Hindlimb muscle (tissue), 1 donor: Measurements from ENCODE around the gene LRRC27. TPM values are rescaled to one million over a fixed set of nuclear protein-coding genes. Genes with fewer than 3 reads are reported as not detected.

Source experiments
- DNase-seq: peaks from one replicate; pipeline ENCODE4 v3.0.0-alpha.2; 2013
- polyA plus RNA-seq: library from polyadenylated mRNA; unstranded; fragments of 120-200 nt; gene quantifications from one replicate; pipeline ENCODE4 v1.2.1, GENCODE V29; 2013; ENCODE audit not compliant: insufficient read length

The LRRC27 gene
- polyA plus RNA-seq, 1 donor: 7.7 TPM

DNA sequence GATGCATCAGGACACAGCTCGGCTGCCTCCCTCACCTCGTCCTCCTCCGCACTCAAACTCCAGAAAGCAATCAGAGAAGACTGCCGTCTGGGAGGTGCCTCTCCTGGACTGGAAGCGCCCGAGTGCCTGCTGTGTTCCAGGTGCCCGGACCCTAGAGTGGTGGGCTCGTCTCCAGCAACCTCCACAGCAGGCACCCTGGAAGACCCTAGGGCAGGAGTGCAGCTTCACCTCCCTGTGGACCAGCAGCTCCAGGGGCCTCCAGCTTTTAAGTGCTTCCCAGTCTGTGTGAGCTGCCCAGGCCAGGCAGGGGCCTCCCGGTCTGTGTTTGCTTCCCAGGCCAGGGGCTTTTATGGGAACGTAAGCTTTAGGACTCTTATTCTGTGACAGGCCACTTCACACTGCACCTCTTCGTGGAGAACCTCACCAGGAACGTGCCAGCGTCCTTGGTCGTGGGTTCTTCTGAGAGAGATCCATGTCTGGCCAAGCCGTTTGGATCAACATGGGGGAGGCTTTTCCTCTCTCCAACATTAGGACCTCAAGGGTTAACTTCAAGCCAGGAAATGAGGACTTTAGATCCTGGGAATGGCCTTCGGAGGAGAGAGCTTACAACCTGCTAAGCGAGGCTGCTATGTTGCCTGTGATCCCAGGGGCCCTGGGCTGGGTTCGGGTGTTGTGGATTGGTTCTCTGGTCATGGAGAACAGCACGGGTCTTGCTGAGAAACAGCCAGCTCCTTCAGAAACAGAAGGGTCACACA, 59.1 kb downstream of the LRRC27 start:
- no peak for DNase-seq

- no peak for DNase-seq
Observed at GRCh38 chr10:132391676-132392020, 59.7 kb downstream of the LRRC27 start.

GRCh38 chr10:132392184-132392800, 60.3 kb downstream of the LRRC27 start:
- DNase-seq: no peak

- no peak for DNase-seq
Observed at GRCh38 chr10:132392811-132393694, 61.1 kb downstream of the LRRC27 start.

DNA sequence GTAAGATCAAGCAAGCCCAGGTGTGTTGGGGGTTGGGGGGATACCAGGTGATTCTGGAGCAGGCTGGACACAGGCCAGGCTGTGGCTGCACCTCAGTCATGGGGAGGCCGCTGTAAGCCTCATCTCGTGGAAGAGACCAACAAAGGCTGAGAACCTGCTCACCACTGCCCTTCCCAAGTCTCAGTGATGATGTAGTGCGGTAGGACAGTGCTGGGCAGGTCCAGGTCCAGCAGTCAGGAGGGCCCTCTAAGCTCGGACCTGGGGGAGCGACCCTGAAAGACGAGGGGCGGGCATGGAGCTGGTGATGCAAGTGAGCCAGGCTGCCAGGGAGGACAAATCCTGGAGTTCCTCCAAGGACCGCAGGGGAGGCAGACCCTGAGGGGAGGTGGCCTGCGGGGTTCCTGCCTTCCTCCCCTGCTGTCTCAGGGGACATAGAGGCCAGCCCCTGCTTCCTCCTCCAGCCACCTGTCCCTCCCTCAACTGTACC, 61.7 kb downstream of the LRRC27 start:
- DNase-seq: no peak

- no peak for DNase-seq
Observed at GRCh38 chr10:132394201-132394811, 62.3 kb downstream of the LRRC27 start.

GRCh38 chr10:132394936-132395703, 63.1 kb downstream of the LRRC27 start:
- no peak for DNase-seq

DNA sequence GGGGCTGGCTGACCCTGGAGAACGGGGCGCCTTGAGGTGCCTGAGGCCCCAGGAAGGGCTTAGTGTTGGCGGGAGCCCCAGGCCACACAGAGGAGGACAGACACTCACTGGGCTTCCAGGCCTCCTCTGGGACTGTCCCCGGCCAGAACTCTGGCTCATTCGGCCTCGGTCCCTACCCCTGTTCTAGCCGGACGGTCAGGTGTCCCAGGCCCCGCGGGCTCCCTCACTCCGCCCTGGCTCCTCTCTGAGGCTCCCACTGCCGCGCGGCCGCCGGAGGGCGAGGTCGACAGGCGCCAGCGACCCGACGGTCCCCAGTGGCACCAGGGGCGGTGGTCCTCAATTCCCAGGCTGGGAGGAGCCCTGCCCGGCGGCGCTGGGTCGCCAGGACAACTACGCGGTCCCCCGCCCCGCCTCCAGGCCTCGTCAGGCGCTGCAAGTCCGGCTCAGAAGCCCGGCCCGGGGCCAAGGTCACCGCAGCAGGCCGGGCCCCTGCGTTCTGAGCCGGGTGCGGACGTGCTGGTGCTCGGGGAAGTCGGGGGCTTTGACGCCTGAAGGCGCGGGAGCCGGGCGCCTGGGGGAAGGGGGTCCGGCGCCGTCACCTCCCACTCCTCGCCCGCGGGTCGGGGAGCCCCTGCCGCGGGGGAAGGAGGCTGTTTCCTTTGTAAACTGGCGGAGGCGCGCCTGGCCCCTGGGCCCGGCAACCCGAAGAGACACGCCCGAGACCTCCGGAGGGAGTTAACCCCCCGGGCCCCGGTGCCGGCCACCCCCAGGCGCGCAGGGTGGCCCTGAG, 63.9 kb downstream of the LRRC27 start:
- peak; percentile 68 for DNase-seq

DNA sequence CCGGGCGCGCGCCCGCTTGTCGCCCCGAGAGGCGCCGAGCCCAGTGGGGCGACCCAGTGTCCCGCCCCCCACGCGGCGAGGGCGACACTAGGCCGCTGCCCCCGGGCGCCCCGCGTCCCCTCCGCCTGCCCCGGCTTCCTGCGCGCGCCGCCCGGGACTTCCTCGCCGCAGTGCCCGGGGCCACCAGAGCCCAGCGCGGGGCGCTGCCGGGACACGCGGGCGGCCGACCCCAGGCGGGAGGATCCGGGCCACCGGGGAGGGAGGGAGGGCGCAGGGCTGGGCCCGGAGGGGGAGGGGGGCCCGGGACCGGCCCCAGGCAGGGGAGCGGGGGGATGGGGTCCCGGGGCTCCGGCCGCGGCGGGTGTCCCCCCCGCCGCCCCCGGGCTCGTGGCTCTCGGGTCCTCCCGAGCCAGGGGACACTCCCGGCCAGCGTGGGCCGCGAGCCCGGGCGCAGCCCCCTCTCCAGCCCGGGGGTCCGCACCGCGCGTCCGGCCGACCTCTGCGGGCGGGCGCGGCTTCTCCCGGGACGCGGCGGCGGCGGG, 64.6 kb downstream of the LRRC27 start:
- DNase-seq: peak; percentile 65

- peak; percentile 54 for DNase-seq
Observed at GRCh38 chr10:132397036-132397541, 65.1 kb downstream of the LRRC27 start, which contains the start of gene PWWP2B. Gene PWWP2B, plus strand, starts transcription at chr10:132397200. Its CDS starts 27 bp downstream, at chr10:132397227.

DNA sequence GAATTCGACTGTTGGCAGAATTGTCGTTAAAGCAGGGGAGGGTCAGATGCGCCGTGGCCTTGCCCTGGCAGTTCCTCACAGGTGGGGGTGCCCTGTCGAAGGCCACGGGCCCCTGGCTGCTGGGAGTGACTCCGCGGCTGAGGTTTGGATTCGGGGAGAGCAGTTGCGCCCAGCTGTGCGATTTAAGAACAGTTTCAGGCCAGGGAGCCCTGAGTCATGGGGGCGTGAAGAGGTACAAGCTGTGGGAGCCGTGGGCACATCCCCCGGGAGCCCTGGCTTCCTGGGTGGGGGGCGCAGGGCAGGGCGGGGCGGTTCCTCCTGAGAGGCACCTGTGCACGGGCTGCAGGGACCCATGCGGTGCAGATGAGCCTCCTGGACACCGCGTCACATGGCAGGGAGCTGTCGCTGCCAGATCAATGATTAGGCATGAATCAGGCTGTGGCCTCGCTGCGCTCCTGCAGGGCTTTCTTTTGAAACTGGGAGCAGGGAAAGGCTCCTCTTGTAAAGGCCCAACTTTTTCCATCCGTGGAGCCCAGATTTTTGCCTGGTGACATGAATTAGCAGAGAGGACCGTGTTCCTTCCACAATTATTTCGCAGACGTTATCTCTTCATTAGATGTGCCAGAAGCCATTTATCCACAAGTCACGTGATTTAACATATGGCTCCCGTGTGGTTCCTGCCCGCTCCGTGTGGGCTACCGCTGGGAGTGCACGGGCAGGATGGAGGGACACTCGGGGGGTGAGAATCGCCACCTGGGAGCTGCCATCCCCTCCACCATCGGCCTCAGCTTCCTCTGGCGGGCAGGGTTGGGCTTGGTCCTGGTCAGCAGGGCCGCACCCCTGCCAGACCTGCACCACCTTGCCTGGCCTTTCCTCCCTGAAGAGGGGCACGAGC, 65.9 kb downstream of the LRRC27 start:
- no peak for DNase-seq

DNA sequence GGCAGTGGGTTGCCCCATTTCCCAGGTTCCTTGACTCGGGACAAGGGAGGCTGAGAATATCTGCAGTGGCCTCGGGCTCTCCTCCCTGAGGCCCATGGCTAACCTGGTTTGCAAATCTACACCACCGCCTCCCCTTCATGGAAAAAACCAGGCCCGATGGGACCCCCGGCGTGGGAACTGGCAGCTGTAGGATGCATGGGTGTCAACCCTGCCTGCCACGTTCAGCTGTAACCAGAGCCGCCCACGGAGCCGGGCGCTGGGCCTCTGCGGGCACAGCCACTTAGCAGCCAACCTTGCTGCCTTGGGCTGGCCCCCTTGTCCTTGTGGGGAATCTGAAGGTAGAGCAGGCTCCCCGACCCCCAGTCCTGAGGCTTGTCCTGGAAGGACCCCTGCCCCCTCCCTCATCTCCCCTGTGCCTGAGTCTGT, 66.6 kb downstream of the LRRC27 start:
- no peak for DNase-seq

GRCh38 chr10:132399117-132400035, 67.4 kb downstream of the LRRC27 start:
- no peak for DNase-seq

DNA sequence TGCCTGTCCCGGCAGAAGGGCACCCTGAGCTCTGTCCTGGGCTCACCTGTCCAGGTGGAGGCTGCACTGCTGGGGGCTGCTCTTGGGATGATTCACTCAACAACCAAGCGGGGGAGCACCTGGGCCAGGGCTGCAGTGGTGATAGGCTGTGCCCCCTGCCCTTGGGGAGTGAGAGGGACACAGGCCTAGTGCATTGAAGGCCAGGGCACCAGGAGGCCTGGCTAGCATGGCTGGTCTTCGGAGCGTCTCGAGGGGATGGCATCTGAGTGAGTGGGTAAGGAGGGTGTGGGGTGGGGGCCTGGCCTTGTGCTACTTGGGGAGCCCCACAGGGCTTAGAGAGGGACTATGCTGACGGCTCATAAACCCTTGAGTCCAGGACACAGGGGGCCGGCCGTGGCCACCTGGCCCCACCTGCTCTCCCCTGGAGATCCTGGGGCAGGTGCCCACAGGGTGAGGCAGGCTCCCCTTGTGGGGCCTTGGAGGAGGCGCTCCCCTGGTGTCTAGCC, 68.1 kb downstream of the LRRC27 start:
- DNase-seq: no peak

DNA sequence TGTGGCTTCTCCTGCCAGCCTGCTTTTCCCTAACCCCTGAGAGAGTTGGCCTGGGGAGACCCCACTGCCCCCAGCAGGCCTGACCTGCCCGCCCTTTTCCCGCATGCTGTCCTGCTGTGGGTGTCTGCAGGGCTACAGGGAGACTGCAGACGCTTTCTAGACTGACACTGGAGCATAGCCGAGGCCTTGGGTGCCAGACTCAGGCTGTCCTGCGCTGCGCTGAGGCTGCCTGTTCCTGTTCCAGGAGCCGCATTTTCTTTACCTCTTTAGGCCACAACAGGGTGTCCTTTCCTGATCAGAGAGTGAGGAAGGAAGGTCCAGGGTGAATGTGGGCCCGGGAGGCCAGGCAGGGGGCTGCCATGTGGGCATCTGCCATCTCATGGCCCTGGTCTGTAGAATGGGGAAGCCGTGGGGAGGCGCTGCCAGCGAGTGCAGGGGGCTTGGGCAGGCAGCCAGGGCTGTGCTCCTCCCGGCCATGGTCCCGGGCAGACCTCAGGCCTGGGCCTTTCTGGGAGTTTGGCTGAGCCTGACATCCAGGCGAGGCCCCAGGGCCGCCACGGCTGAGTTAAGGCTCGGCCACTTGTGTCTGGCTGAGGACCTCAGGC, 68.7 kb downstream of the LRRC27 start:
- no peak for DNase-seq

DNA sequence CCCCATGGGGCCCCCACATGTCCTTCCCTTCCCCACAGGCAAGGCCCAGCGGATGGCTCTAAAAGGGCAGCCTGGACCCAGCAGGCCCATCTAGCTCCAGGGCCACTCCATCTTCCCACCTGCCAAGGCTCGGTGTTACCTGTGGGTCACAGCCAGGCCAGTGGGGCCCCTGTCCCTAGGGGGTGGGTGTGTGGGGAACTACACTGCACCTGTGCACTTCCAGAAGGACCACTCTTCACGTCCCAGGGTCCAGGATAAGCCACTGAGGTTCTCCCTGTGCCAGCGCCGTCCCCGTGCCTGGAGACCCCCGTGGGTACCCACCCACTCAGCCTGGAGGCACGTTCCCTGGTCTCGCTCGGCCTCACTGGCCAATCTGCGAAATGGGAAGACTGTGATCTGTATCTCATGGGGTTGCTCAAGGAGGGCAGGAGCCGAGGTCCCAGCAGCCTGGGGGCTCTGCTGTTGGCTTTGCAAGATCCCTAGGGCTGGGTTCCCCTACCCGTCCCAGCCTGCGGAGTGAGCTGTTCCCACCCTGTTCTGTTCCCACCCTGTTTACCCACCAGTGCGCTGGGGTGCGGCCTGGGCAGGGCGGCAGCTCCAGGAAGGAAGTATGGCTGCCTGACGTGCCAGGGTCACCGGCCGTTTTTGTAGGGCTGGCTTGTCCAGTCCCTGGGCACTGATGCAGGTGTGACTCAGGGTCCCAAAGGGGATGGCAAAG, 69.6 kb downstream of the LRRC27 start:
- no peak for DNase-seq

DNA sequence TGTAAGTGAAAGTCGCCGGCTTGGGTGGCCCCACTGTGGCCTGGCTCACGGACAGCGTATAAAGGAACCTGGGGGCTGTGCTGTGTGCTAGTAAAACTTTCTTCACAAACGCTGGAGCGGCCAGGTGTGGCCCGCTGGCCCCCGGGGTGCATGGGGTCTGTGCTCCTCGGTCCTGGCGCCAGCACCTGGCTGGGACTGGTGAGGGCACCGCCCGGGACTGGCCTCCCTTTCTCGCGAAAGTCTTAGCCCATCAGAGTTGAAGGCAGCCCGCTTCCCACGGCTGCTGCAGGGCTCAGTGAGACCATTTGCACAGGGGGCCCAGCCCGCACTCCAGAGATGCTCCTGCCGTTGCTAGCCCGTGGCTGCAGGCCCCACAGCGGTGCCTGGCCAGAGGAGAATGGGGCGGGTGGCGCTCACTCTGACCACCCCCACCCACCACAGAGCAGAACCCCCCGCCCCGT, 70.8 kb downstream of the LRRC27 start:
- no peak for DNase-seq
